Anterior cingulate cortex (tissue), 58 donors: Measurements from ENCODE around the gene ZMIZ1.
A peak's percentile ranks its signal among the peaks of the same experiment; 100 is the strongest.
"Not testable (repeated sequence)": the region's sequence is repeated elsewhere in the genome, so short reads cannot be mapped to it uniquely, and the experiment has no call there.

ENCODE experiments used
- DNase-seq, 58 donors: peaks; one replicate each; lab custom pipeline; 2025; lab: John Stamatoyannopoulos, UW

ZMIZ1 gene

DNA sequence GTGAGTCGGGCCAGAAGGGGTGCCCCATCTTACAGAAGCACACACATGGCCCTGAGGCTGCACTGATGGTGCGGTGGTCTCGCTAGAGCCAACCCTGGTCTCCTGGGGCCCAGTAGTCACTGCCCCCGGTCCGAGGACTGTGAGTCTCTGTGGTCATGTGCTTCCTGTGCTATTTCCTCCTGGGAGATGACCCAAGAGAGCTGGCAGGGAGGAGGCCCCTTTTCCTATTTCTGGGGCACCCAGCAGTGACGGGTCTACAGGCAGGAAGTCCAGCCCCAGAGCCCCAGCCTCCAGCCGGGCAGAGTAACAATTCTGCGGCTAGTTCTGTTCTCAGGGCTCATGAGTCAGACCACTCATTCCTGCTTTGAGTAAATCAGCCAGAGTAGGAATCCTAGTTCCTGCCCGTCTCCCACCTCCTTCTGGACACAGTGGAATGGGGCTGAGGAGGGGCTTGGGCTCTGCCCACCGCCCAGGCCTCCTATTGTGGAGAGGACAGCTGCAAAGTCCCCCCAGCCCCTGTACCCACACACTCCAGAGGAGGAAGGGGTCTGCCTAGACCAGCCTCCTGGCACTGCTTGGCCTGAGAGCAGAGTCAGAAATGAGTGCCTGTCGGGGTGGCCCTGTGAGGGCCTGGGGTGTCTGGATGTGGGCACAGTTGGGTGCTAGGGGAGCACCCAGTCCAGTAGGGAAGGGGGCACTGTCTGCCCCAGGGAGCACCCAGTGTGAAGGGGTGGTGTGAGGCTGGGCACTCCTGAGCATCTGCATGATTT lies 198.0 kb downstream of the ZMIZ1 start:
- DNase-seq: peak in 42 of 58 donors; percentile 27 to 82 (median 52)

DNA sequence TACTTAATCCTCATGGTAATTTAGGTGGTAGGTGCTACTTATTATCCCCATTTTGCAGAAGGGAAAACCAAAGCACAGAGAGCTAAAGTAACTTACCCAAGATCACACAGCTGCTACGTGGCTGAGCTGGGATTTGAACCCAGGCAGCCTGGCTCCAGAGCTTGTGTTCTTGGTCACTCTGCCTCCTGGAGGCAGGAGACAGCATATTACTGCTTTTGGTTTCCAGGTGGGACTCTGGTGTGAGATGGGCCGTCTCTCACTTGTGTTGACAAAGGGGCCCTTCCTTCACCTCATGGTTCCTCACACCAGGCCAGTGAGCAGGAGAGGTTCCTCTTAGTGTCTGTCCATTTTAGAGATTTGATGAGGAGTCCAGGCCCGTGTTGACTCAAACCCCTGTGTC lies 198.7 kb downstream of the ZMIZ1 start:
- no peak for DNase-seq

DNA sequence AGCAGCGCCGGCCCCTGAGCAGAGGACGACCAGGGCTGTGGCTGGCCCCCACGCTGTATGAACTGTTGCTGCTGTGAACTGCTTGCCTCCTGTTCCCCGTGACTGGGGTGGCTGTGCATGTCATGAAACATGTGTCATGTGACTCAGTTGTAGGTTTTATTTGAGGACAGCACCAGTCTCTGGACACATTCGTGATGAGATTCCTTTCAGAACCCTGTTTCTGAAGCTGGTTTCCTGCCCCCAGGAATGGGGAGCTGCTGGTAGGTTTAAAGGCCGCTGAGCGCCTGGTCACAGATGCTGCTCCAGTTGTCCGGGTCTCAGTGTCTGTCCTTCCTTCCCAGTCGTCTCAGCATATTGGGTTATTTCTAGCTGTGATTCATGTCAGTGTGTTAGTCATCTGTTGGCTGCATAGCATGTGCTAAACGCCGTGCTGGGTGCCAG lies 199.4 kb downstream of the ZMIZ1 start:
- peak in 4 of 58 donors; percentile 16 to 50 (median 38) for DNase-seq

DNA sequence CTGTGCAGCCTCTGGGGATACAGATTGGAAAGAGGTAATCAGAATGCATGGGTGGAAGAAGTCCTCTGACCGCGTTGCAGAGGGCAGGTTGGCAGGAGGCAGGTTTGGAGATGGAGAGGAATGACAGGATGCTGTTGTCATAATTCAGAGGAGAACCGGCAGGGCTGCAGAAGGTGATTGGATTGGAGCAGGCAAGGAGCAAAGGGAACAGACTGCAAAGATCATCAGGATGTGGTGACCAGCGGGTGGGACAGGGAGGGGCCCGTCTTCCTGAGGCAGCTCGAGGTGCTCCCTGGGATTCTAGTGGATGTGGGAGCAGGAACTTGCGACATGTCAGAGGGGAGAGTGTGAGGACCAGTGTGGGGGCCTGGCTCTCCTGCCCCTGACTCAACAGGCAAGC lies 200.0 kb downstream of the ZMIZ1 start:
- no peak for DNase-seq

DNA sequence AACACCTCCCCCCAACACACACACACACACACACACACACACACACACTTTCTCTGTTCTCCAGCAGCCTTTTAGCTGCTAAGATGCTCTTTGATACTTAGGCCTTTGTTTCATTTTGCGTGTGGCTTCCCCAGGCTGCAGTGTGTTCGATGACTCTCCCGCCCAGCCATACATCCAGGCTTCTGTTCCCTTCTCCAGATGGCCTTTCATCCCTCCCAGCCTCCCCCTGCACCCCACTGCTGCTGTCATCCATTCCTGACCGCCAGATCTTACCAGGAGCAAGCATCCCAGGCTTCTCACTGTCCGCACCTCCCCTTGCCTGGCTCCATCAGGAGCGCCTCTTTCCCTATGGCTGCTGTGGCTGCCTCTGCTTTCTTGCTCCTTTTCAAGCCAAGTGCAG lies 200.7 kb downstream of the ZMIZ1 start:
- DNase-seq: peak in 2 of 58 donors; percentile 32 to 43

DNA sequence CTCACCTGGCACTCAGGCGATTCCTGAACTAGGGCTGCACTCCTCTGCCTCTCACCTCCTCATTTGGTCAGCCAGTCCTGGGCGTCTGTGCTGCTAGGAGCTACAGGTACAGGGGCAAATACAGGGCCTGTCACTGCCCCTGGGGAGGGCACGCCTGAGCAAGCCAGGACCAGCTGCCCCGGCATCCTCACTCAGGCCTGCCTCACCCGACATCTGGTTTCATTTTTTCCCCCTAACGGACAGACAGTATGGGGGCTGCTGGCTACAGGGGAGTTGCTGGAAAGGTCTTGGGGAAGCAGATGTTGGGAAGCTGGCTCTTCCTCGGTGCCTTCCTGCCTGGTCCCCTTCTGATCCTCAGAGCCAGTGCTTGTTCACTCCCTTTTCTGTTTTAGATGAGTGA lies 201.2 kb downstream of the ZMIZ1 start:
- DNase-seq: no peak

DNA sequence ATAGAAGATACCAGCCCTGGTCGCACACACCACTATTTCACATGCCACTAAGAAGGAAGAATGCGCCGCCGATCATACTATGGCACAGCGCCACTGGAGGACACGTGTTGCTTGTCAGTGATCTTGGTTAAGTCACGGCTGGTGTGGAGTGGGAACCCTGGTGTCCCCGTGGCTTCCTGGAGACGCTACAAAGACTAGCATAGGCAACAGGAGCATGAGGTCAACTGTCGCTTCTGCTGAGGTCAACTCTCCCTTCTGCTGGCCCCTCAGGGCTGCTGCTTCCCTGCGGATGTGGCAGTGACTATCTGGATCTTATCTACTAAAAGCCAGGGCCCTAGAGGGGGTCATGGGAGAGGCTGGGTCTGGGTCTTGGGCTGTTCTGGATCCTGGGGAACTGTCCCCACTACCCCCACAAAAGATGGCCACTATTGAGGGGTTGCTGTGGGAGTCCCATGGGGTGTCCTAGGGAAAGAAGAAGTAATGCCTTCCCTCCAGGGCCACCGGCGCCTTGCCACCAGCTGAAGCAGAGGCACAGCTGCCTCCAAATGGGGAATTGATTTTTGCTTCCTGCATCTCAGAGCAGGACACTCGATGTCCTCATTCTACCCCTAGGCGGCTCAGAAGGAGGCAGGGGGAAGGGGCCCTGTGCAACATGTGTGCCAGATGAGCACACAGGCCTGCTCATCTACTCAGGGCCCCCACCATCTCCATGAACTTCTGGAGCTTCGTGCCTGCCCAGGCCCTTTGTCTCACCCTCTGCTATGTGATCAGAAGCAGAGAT lies 201.9 kb downstream of the ZMIZ1 start:
- DNase-seq: peak in 7 of 58 donors; percentile 17 to 49 (median 40)

DNA sequence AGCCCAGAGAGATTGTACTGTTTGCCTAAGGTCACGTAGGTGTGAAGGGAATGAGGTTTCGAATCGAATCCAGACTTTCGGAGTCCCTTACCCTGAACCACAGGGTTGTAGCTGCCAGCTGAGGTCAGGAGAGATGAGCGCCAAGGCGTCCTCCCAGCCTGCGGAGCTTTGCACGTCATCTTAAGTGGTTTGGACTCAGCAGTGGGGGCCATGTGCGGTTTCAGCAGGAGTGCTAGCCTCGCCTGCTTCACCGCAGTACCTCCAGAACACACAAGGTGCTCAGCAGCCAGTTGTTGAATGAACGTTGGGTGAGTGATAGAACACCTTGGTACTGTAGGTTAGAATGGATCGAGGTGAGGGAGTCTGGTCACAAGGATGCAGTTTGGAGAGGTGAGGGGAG lies 203.6 kb downstream of the ZMIZ1 start:
- DNase-seq: no peak

DNA sequence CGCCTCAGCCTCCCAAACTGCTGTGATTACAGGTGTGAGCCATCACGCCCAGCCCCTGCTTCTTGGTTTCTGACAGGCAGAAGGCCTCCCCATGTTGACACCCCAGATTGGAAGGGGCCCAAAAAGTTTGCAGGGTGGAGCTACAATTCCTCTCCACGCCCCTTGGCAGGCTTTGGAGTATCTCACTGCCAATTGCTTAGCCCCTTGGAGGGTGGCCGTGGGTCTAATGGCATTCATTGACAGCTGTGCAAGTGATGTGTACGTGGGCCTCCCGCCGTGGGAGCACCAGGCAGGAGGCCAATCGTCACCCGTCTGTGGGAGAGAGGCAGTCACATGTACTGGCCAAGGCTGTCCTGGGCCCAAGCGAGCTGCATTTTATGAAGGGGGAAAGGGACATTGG lies 204.8 kb downstream of the ZMIZ1 start:
- peak in 7 of 58 donors; percentile 37 to 56 (median 48) for DNase-seq

DNA sequence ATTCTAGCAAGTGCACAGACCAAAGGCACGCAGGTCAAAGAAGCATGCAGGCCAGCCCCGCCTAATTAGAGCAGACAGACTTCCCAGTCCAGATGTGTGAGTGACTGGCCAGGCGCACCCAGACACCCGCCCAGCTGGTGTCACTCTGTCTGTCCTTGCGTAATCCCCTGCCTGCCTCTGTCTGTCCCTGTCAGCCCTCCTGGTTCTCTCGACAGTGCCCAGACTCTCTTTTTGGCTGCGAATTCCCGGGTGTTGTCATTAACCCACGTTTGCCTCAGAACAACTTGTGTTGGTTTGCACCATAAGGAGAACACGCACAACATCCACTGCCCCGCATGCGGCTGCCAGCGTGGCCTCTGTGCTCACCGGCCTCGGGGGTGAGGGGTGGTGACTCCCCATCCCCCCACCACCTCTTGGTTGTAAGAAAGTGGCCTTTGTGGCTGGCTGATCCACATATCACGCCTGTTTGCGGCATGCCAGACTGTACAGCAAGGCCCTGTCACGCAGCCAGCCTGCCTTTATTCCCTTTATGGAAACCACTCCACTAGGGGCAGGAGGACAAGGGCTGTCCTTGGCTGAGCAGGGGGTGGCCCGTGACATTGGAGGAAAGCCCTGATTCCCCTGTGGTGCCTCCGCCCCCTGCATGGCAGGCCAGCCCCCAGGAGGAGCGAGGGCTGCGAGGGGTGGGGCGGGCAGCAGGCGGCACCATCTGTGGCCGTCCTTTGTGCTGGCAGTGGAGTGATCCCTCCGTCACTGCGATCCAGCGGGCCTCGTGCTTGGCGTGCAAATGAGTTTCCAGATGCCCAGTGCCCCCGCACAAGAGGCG lies 205.7 kb downstream of the ZMIZ1 start:
- peak; percentile 61 to 98 (median 92) for DNase-seq

DNA sequence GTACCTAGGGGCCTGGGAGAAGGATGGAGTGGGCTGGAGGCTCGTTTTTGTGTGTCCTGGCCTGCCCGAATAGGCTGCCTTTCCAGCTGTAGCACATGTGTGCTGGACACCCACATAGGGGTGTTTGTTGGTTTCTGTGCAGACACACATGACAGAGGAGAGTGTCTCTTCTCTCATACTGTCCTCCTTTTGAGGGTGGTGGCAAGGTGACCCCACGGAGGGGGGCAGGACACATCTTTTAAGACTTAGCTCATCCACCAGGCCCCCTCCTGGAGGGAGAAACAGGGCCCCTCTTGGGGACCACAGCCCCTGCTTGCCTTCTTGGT lies 206.3 kb downstream of the ZMIZ1 start:
- no peak for DNase-seq

DNA sequence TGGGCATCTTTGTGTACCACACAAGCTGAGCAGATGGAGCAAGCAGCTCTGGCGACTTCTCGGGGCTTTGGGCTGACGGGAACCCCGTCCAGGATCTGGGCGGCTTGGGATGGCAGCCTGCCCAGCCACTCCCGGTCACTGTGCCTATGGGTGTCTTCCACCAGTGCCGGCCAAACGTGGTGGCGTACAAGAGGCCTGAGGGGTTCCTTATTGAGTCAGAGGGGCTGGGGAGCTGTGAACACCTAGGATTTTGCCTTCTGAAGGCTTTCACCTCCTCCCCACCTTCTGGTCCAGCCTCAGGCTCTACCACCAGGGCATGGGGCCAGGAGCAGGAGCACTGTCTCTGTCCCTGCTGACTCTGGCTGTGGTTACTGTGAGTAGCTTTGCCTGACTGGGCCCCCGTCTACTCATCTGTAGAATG lies 206.7 kb downstream of the ZMIZ1 start:
- DNase-seq: peak in 30 of 58 donors; percentile 35 to 77 (median 61)

DNA sequence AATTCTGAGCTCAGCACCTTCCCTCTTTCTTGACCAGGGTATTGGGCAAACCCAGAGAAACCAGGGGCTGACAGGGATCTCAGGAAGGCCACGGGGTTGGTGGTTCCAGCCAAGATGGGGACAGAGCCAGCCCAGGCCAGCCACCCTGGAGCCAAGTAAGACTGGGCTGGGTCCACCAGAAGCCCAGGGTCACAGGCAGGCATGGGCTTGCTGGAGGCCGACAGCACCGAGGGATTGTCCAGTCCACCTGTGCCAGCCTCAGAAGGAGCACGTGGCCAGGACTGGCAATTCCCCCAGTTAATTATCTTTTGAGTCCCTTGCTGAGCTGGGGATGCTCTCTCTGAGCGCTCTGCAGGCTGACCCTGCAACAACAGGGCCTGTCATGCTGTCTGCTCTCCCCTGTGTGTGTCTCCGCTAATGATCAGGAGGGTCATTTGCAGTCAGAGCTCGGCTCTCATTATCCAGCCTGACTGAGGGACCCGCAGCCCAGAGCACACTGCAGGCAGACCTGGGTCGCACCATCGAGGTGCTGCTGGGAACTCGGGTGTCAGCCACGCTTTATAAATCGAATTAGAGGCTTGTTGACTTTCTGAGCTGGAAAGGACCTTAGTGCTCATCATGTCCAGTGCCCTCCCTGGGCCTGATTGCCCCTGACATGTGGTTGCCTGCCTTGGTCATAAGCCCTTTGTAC lies 209.0 kb downstream of the ZMIZ1 start:
- peak in 37 of 58 donors; percentile 18 to 74 (median 52) for DNase-seq

DNA sequence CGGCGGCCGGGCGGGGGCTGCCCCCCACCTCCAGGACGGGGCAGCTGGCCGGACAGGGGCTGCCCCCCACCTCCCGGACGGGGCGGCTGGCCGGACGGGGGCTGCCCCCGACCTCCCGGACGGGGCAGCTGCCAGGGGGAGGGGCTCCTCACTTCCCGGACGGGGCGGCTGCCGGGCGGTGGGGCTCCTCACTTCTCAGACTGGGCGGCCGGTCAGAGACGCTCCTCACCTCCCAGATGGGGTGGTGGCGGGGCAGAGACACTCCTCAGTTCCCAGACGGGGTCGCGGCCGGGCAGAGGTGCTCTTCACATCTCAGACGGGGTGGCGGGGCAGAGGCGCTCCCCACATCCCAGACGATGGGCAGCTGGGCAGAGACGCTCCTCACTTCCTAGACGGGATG lies 210.3 kb downstream of the ZMIZ1 start:
- DNase-seq: not testable (repeated sequence)

DNA sequence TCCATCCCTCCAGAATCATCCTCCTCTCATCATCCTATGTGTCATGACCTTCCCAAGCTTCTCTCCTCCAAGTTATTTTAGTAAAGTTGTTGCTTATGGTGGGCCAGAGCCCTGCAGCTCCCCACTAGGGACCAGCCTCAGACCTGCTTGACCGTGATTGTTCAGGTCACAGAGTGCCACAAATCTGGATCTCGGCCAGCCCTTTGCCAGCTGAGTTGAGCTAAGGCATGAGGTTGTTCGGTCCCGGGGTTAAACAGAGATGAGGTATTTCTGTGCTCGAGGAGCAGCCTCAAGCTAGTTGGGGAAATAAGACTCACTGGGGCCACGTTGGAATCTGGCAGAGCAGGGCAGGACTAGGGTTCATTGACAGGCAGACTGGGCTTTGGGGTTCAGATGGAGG lies 212.2 kb downstream of the ZMIZ1 start:
- DNase-seq: no peak

DNA sequence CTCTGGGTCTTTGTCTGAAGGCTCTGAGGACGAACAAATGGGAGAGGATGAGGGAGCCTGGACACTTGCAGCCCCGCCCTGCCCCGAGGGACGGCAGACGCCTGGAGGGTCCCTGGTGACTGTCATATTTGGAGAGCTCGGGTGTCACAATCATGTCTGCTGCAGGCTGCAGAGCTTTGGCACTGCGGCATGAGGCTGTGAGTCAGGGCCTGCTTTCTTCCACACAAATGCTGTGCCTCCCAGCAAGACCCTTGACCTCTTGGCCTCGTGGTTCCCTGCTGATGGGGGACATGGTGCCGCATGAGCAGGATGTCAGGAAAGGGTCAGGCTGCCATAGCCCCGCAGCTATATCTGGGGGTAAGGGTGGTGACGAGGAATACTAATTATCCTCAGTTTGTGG lies 213.6 kb downstream of the ZMIZ1 start:
- DNase-seq: no peak

DNA sequence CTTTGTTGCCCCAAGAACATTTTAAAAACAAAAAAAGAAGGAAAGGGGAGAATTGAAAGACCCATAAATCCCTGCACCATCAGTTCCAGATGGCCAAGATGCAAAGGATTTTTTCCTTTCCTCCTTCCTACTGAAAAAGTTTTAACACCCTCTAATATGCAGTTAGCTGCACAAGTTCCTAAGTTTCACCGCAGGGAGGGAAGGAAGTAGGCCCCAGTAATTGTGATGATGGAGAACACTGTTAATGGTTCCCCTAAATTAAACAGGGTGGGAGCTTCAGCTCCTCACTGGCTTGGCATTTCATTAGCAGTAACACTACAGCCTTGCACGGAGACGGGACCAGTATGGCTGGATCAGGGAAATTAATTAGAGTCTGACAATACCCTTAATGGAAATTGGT lies 214.8 kb downstream of the ZMIZ1 start:
- no peak for DNase-seq

DNA sequence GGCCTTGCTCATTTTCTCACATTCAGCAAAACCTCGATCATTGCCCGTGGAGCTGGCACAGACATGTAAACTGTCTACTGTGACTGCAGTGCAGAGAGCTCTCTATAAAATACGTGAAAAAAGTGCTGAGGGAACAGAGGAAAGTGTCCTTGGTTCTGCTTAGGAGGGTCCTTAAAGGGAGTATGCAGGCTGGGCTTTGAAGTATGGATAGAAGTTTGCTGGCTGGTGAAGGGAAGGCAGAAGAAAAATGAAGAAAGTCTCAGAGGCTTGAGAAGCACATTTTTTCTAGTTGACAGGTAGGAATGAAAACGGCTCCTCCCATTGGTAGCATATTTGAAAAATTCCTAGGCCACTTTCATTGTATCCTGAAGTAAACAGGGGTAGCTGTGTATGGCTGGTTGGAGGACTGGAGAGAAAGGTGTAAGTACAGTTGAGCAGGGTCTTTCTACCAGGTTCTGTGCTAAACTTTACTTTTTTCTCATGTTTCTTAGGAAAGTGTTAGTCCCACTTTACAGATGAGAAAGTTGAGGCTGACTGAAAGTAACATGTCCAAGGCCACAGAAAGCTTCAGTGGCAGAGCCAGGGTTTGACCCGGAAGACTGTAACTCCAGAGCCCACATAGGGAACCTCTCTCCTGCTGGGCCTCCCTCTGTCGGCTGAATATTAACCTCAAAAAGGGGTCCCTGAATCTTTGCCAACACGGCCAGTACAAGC lies 215.5 kb downstream of the ZMIZ1 start:
- no peak for DNase-seq

DNA sequence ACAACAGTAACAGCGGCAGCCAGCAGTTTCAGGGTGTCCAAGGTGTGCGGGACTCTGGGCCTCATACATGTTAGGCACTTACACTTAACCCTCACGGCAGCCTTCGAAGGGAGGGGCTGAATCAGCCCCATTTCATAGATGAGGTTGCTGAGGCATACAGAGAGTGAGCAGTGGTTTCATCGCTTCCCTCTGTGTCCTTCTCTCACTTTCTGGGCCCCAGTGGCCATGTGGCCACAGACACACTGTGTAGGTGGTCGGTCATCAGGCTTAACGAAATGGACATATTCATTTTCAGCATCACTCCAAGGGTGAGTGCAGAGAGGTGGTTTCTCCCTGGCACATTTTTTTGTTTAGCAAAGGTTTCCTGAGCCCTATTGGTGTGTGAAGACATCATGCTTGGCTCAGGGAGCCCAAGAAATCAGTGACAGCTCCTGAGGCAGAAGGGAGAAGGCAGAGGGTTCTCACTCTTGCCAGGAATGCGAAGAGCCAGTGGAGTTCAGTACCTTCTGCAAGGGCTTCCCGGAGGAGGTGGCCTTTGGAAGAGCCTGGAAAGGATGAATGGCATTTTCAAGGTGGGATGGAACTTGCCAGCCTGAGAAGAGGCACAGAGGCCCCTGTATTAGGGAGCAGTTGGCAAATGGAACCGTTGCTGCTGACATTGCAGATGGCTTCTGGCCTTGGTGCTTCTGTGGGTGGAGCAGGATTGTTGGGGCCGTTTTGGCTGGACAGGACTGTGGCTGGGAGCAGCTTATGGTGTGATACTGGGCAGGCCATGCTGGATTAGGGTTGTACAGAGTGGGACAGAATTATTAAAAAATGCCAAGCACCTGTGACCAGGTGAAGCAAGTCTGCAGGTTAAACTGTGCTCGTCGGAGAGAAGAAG lies 216.8 kb downstream of the ZMIZ1 start:
- peak in 1 of 58 donors; percentile 35 for DNase-seq
